ENCODE results near the gene GAS7. TPM values are rescaled to one million over a fixed set of nuclear protein-coding genes. Genes with fewer than 3 reads are reported as not detected.

The GAS7 gene
- total and polyA plus RNA-seq, 12 donors: 19.8 to 111 (median 61.8) TPM

DNA sequence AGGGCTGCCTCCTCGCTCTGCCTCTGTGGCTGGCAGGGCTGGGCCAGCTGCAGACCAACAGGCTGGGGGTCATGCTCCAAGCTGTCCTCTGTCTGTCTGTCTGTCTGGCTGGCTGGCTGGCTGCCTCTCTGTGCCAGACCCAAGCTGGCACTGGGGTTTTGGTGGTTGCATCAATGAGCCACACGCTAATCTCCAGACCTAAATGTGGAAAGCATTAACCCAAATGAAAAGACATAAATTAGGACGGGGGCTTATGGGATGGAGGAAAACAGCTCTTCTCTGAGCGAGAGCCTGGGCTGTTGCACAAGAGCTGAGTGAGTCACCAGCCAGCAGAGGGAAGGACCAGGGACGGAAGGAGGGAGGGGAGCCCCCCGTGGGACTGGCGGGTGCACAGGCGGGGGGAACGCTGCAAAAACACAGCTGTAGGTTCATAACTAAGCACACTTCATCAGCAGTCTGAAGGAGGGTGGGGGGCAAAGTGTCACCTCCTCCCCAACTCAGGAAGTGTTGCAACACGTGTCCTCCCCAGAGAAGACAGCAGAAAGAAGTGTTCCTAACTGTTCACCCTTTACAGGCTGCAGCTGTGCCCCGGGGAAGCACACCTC, 83.4 kb downstream of the GAS7 start:
- H3K36me3 ChIP-seq: no peaks in the 10 kb centered on the region
- intact Hi-C loops (cut with DNase I): loop anchor here in 4 of 10 donors (5.0 to 10.0 kb wide), 5 partner anchors 58 to 110 kb away; partner anchors contain the start of gene GAS7 (in 2 of the 4)
- WGBS, 2 donors: 6 to 7% methylated on average over 11 of the region's 11 CpGs
- TF ChIP-seq, protein P1, sequence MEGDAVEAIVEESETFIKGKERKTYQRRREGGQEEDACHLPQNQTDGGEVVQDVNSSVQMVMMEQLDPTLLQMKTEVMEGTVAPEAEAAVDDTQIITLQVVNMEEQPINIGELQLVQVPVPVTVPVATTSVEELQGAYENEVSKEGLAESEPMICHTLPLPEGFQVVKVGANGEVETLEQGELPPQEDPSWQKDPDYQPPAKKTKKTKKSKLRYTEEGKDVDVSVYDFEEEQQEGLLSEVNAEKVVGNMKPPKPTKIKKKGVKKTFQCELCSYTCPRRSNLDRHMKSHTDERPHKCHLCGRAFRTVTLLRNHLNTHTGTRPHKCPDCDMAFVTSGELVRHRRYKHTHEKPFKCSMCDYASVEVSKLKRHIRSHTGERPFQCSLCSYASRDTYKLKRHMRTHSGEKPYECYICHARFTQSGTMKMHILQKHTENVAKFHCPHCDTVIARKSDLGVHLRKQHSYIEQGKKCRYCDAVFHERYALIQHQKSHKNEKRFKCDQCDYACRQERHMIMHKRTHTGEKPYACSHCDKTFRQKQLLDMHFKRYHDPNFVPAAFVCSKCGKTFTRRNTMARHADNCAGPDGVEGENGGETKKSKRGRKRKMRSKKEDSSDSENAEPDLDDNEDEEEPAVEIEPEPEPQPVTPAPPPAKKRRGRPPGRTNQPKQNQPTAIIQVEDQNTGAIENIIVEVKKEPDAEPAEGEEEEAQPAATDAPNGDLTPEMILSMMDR (IDR thresholded peaks at IDR 0.05): no peak
- DNase-seq (peak; percentile 89 to 91), ATAC-seq (peak; percentile 88 to 93 (median 90))
- H3K9me3 ChIP-seq: no peaks in the 10 kb centered on the region
- H3K27me3 ChIP-seq: no peaks in the 10 kb centered on the region
- peak overlapping the region; percentile 84 to 97 (median 92) for H3K27ac ChIP-seq
- peaks cover 6 to 83% (median 57%) of the 10 kb centered on the region in 9 donors for H3K4me1 ChIP-seq
- H3K4me3 ChIP-seq: peak overlapping the region in 9 of 10 donors; percentile 5 to 43 (median 33)

DNA sequence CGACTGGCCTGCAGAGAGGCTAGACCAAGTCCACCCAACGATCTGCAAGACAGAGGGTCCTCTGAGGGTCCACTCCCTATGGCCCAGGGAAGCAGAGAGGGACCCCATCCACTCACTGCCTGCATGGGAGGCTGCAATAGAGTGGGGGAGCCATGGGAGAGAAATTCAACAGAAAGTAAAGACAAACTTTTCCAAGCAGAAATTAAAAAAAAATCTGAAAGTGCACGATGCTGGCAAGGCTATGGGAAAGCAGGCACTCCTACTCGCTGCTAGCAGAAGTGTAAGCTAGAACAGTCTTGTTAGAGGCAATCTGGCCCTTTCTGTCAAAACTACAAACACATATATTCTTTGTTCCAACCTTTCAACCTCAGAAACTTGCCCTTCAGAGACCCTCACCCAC, 85.4 kb downstream of the GAS7 start:
- peak overlapping the region in 7 of 10 donors; percentile 84 to 97 (median 94) for H3K27ac ChIP-seq
- WGBS, 2 donors: 59 to 62% methylated on average over 4 of the region's 4 CpGs
- ATAC-seq (no peak), DNase-seq (no peak)
- intact Hi-C loops (cut with DNase I): loop anchor here in 2 of 10 donors (10.0 kb wide), 3 partner anchors 68 to 112 kb away; partner anchors contain the start of gene GAS7 (in 1 of the 2)
- H3K36me3 ChIP-seq: no peaks in the 10 kb centered on the region
- no peaks in the 10 kb centered on the region for H3K9me3 ChIP-seq
- no peaks in the 10 kb centered on the region for H3K27me3 ChIP-seq
- H3K4me1 ChIP-seq: peaks cover 6 to 75% (median 53%) of the 10 kb centered on the region in 9 donors
- H3K4me3 ChIP-seq: no peak overlapping the region
- TF ChIP-seq, protein P1 (IDR thresholded peaks at IDR 0.05): no peak

DNA sequence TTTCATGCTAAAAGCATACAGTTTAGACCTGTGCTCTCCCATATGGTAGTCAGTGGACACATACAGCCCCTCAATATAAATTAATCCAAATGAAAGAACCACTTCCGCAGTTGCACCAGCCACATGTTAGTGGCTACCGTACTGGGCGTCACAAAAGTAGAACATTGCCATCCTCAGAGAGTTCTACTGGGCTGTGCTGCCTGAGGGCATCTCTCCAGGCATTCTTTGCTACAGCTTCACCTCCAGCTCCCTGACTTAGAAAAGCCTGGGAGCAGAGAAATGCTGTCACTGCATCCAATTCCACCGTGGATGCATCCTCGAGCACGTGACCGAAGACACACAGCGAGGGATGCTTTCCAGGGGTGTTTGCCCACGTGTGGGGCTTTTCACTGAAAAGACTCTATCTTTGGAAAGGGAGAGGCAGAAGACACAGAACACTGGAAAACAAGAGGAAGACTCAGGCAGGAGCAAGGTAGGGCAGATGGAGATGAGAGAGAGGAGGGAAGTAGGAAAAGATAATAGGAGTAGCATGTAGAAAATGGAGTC, 86.4 kb downstream of the GAS7 start:
- 80 to 86% methylated on average over 9 of the region's 9 CpGs for WGBS, 2 donors
- TF ChIP-seq, protein P1 (IDR thresholded peaks at IDR 0.05): no peak
- H3K27ac ChIP-seq: peak overlapping the region in 5 of 10 donors; percentile 20 to 97 (median 92)
- H3K9me3 ChIP-seq: no peaks in the 10 kb centered on the region
- intact Hi-C loops (cut with DNase I): loop anchor here in 2 of 10 donors (10.0 kb wide), 3 partner anchors 67 to 113 kb away; partner anchors contain the start of gene GAS7 (in 1 of the 2)
- no peak overlapping the region for H3K4me3 ChIP-seq
- ATAC-seq (no peak), DNase-seq (no peak)
- no peaks in the 10 kb centered on the region for H3K27me3 ChIP-seq
- H3K4me1 ChIP-seq: peaks cover 5 to 71% (median 43%) of the 10 kb centered on the region in 9 donors
- H3K36me3 ChIP-seq: no peaks in the 10 kb centered on the region

DNA sequence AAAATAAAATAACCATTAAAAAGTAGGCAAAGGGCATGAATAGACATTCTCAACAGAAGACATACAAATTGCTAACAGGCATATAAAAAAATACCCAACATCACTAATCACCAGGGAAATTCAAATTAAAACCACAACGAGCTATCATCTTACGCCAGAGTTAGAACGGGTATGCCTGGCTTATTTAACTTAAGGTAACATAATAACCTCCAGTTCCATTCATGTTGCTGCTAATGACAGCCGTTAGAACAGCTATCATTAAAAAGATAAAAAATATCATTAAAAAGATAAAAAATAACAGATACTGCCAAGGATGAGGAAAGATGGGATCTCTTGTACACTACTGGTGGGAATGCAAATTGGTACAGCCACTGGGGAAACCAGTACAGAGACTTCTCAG, 89.3 kb downstream of the GAS7 start:
- Histone ChIP-seq H3K4me3 (no peak overlapping the region), H3K27me3 (no peaks in the 10 kb centered on the region), H3K27ac (peak overlapping the region in 3 of 10 donors; percentile 30 to 60 (median 41)), H3K4me1 (peaks cover 0 to 70% (median 37%) of the 10 kb centered on the region in 9 donors), H3K36me3 (no peaks in the 10 kb centered on the region), H3K9me3 (no peaks in the 10 kb centered on the region)
- intact Hi-C loops (cut with DNase I): no loop called here
- WGBS, 2 donors: 36 to 61% methylated on average over 4 of the region's 4 CpGs
- DNase-seq: no peak
- peak in 1 of 8 donors; percentile 38 for ATAC-seq
- TF ChIP-seq, protein P1 (IDR thresholded peaks at IDR 0.05): peak in 2 of 9 donors; percentile 6 to 18

Measured in heart right ventricle (tissue), 16 donors.